Endothelial cell of umbilical vein (primary cell): ENCODE results near the gene ALG13. TPM values are rescaled to one million over a fixed set of nuclear protein-coding genes. Genes with fewer than 3 reads are reported as not detected.

Experiments
- BruUV-seq: library from RNA; stranded (reverse); fragments of 400-500 nt; replicated peaks from 2 replicates; lab custom pipeline; 2021; lab: Mats Ljungman, UMichigan
- CTCF ChIA-PET: fragments of 300-600, 350-600 bp; sonication (Branson Sonifier 250); formaldehyde crosslinking; loops from one replicate; lab custom pipeline; 2021; ENCODE audit warnings: antibody characterized with exemption, inconsistent platforms; lab: Charles Lee
- POLR2A ChIA-PET: fragments of 300-600, 350-600 bp; sonication (Branson Sonifier 250); formaldehyde crosslinking; loops from one replicate; lab custom pipeline; 2021; ENCODE audit warnings: antibody characterized with exemption, inconsistent platforms; lab: Charles Lee
- DNase-seq: peaks from one replicate; pipeline ENCODE4 v3.0.0-alpha.2; 2011; ENCODE audit warnings: low read depth, low spot score
- FAIRE-seq: peaks from 2 replicates; lab custom pipeline; 2011; peaks lifted over from hg19 to GRCh38; lab: Jason Lieb, UNC
- H2AFZ ChIP-seq: 2 replicates; pipeline ENCODE4 v1.6.0; 2012; ENCODE audit warnings: low read depth, low read length, control low read depth, inconsistent platforms
- H3K27ac ChIP-seq: 2 replicates; pipeline ENCODE4 v1.5.1; 2011; ENCODE audit warnings: low read depth, mild to moderate bottlenecking, control low read depth, low read length, moderate library complexity; ENCODE audit not compliant: insufficient read depth
- H3K27me3 ChIP-seq, 2 experiments: 2 replicates each; pipeline versions ENCODE4 v1.6.0 to v1.6.1; 2011; ENCODE audit warnings: low read length in 2 of 2, mixed read lengths in 1 of 2; ENCODE audit not compliant: control insufficient read depth in 2 of 2, insufficient read depth in 2 of 2
- H3K36me3 ChIP-seq, 2 experiments: 2 replicates in 1 of 2; 3 replicates in 1 of 2; pipeline ENCODE4 v1.5.1; 2011; ENCODE audit warnings: low read length in 2 of 2, mild to moderate bottlenecking in 1 of 2, moderate library complexity in 1 of 2; ENCODE audit not compliant: control insufficient read depth in 2 of 2, insufficient read depth in 2 of 2; ENCODE audit errors: extremely low read depth in 1 of 2
- H3K4me1 ChIP-seq: 3 replicates; pipeline ENCODE4 v1.5.1; 2011; ENCODE audit warnings: mild to moderate bottlenecking, low read length; ENCODE audit not compliant: control insufficient read depth, insufficient read depth; ENCODE audit errors: extremely low read depth
- H3K4me2 ChIP-seq: 2 replicates; pipeline ENCODE4 v1.6.1; 2011; ENCODE audit warnings: low read length, control low read depth, mixed read lengths; ENCODE audit not compliant: insufficient read depth
- H3K4me3 ChIP-seq, 3 experiments: fragments of 200-600 bp in 1 of 3; sonication (generic), shearing (Covaris generic) in 1 of 3; replicated peaks in 1 of 3; 2 replicates each; pipeline ENCODE4 v1.5.1; 2011 to 2016; ENCODE audit warnings: control low read depth in 3 of 3, low read length in 3 of 3, mild to moderate bottlenecking in 2 of 3, inconsistent platforms in 1 of 3, low read depth in 1 of 3, moderate library complexity in 1 of 3; ENCODE audit not compliant: insufficient read depth in 1 of 3
- H3K79me2 ChIP-seq: 2 replicates; pipeline ENCODE4 v1.6.0; 2012; ENCODE audit warnings: low read length, inconsistent platforms; ENCODE audit not compliant: control insufficient read depth, insufficient read depth
- H3K9ac ChIP-seq: replicated peaks from 2 replicates; pipeline ENCODE3; 2011; ENCODE audit warnings: low read length, control low read depth; ENCODE audit not compliant: insufficient read depth; ENCODE audit errors: extremely low read depth
- H3K9me1 ChIP-seq: replicated peaks from 3 replicates; pipeline ENCODE4 v1.6.0; 2011; ENCODE audit warnings: mild to moderate bottlenecking, low read length; ENCODE audit not compliant: control insufficient read depth, insufficient read depth; ENCODE audit errors: extremely low read depth
- H3K9me3 ChIP-seq: replicated peaks from 2 replicates; pipeline ENCODE4 v1.5.1; 2012; ENCODE audit warnings: low read length, inconsistent platforms; ENCODE audit not compliant: control insufficient read depth, insufficient read depth
- H4K20me1 ChIP-seq: replicated peaks from 2 replicates; pipeline ENCODE3; 2011; ENCODE audit warnings: mild to moderate bottlenecking, low read length; ENCODE audit not compliant: control insufficient read depth, insufficient read depth; ENCODE audit errors: extremely low read depth
- EZH2 ChIP-seq: IDR thresholded peaks from 2 replicates; pipeline ENCODE4 v1.6.1; 2012; ENCODE audit warnings: borderline replicate concordance, low read depth, mild to moderate bottlenecking, moderate library complexity, low read length, inconsistent platforms; ENCODE audit not compliant: severe bottlenecking
- FOS ChIP-seq: IDR thresholded peaks from 2 replicates; pipeline ENCODE4 v1.6.1; 2011; ENCODE audit warnings: mild to moderate bottlenecking, low read length, moderate library complexity, borderline replicate concordance; ENCODE audit not compliant: insufficient read depth
- GATA2 ChIP-seq: IDR thresholded peaks from 2 replicates; pipeline ENCODE4 v1.7.0; 2011; ENCODE audit warnings: low read depth, mild to moderate bottlenecking, moderate library complexity, mixed read lengths, low read length; ENCODE audit not compliant: insufficient read length, insufficient read depth
- JUN ChIP-seq: IDR thresholded peaks from 2 replicates; pipeline ENCODE4 v1.6.1; 2011; ENCODE audit warnings: borderline replicate concordance, low read depth; ENCODE audit not compliant: insufficient read length, insufficient read depth
- MYC ChIP-seq: IDR thresholded peaks from one replicate; pipeline ENCODE4 v1.6.1; 2011; ENCODE audit warnings: mild to moderate bottlenecking, low read depth, low read length
- POLR2A ChIP-seq: IDR thresholded peaks from 2 replicates; pipeline ENCODE4 v1.6.1; 2012; ENCODE audit warnings: low read depth, mild to moderate bottlenecking, control low read depth, low read length
- POLR2AphosphoS5 ChIP-seq: IDR thresholded peaks from 2 replicates; pipeline ENCODE4 v1.6.1; 2012; ENCODE audit warnings: low read depth, mild to moderate bottlenecking, control low read depth, low read length, moderate library complexity; ENCODE audit not compliant: insufficient read depth
- dilution Hi-C: fragments of 300-500 bp; cut with MboI; formaldehyde crosslinking; loops from one replicate; pipeline ENCODE4 v1.15.0; 2019; ENCODE audit warnings: low sequenced_read_pairs; ENCODE audit not compliant: extremely low pct_ligation_motif_present
- intact Hi-C: fragments of 100-400 bp; cut with micrococcal nuclease; formaldehyde crosslinking; loops from one replicate; pipeline ENCODE4 v1.10.0; 2022
- polyA plus RNA-seq, 4 experiments: library from polyadenylated mRNA; depleted of rRNA in 3 of 4; stranded (reverse) in 3 of 4; unstranded in 1 of 4; fragments of >200 nt; gene quantifications; 2 replicates each; pipeline versions ENCODE4 v1.2.1 to v1.2.3, GENCODE V29; 2011 to 2012; ENCODE audit warnings: missing spikeins in 1 of 4
- total RNA-seq: library from RNA; stranded (reverse); gene quantifications from 2 replicates; pipeline ENCODE4 v1.2.3, GENCODE V29; 2021
- TF ChIP-seq, protein P1 (sequence below): IDR thresholded peaks from 2 replicates; pipeline ENCODE4 v1.6.1; 2011; ENCODE audit not compliant: insufficient read depth, insufficient read length
- TF ChIP-seq, protein P2 (sequence below), 2 donors: IDR thresholded peaks; 1 replicate in 1 of 2; 2 replicates in 1 of 2; pipeline ENCODE4 v1.5.1; 2011; ENCODE audit warnings: low read length in 2 of 2, mild to moderate bottlenecking in 2 of 2, moderate library complexity in 2 of 2, control low read depth in 1 of 2, inconsistent platforms in 1 of 2, low read depth in 1 of 2; ENCODE audit not compliant: insufficient read depth in 1 of 2; ENCODE audit errors: extremely low read depth in 1 of 2

ALG13 gene
- total and polyA plus RNA-seq, 2 donors (not counting 3 experiments of a cell fraction or from before 2014, with no cell fraction given) = 37.9 to 59.2 TPM

DNA sequence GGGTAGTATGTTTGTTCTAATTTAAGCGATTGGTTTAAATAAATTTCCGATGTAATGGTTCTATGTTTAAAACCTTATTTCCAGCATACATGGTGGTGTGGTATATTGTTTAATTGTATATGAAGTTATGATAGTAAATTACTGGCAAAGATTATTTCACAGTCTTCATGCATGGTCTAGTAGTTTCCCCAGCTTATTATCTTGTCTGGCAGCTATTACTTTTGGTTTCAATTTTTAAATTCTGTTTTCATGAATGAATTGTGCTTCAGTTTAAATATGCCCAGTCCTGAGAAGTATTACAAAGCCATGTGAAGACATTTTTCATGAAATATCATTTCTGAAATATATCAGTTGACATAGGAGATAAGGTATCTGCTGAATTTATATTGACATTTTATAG, 6.3 kb downstream of the ALG13 start:
- POLR2A ChIA-PET = no interaction called here
- dilution Hi-C loops = no loop called here

More for the DNA sequence above, 6.3 kb downstream of the ALG13 start:
- Histone ChIP-seq H3K4me3 (no peak overlapping the region), H3K36me3 (no peaks in the 10 kb centered on the region), H3K79me2 (peaks cover 9% of the 10 kb centered on the region), H3K4me2 (no peak overlapping the region), H3K9ac (no peak overlapping the region), H2AFZ (no peak overlapping the region), H3K9me3 (no peaks in the 10 kb centered on the region), H4K20me1 (no peaks in the 10 kb centered on the region), H3K4me1 (peaks cover 8% of the 10 kb centered on the region), H3K9me1 (no peaks in the 10 kb centered on the region), H3K27ac (no peak overlapping the region), H3K27me3 (no peaks in the 10 kb centered on the region)
- CTCF ChIA-PET = no interaction called here
- DNase-seq = no peak
- FAIRE-seq = no peak
- BruUV-seq = no TSS peak
- TF ChIP-seq, protein P1, sequence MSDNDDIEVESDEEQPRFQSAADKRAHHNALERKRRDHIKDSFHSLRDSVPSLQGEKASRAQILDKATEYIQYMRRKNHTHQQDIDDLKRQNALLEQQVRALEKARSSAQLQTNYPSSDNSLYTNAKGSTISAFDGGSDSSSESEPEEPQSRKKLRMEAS = no peak
- TF ChIP-seq EZH2 (no peak), POLR2A (no peak), POLR2AphosphoS5 (no peak), FOS (no peak), GATA2 (no peak), MYC (no peak), JUN (no peak)
- TF ChIP-seq, protein P2, sequence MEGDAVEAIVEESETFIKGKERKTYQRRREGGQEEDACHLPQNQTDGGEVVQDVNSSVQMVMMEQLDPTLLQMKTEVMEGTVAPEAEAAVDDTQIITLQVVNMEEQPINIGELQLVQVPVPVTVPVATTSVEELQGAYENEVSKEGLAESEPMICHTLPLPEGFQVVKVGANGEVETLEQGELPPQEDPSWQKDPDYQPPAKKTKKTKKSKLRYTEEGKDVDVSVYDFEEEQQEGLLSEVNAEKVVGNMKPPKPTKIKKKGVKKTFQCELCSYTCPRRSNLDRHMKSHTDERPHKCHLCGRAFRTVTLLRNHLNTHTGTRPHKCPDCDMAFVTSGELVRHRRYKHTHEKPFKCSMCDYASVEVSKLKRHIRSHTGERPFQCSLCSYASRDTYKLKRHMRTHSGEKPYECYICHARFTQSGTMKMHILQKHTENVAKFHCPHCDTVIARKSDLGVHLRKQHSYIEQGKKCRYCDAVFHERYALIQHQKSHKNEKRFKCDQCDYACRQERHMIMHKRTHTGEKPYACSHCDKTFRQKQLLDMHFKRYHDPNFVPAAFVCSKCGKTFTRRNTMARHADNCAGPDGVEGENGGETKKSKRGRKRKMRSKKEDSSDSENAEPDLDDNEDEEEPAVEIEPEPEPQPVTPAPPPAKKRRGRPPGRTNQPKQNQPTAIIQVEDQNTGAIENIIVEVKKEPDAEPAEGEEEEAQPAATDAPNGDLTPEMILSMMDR (IDR thresholded peaks at IDR 0.05; ENCODE audit: extremely low read depth in 1 of 2, insufficient read depth in 1 of 2, low read depth in 1 of 2, low read length in 2 of 2) = no peak
- intact Hi-C loops = no loop called here
